HEK293 (cell line): ENCODE measurements around the gene PRUNE2.

Experiments used
- CTCF ChIA-PET: fragments of 350-600 bp; formaldehyde crosslinking; extraction: SDS; loops from one replicate; lab custom pipeline; 2021; ENCODE audit warnings: antibody characterized with exemption; lab: Yijun Ruan, JAX
- POLR2A ChIA-PET: fragments of 300-600 bp; formaldehyde crosslinking; extraction: SDS; loops from one replicate; lab custom pipeline; 2020; ENCODE audit warnings: antibody characterized with exemption, inconsistent platforms; lab: Yijun Ruan, JAX
- H3K27ac ChIP-seq: fragments of 200-500 bp; sonication (Bioruptor generic); 2 replicates; pipeline ENCODE4 v1.5.1; 2014; ENCODE audit warnings: low read depth, low read length, control low read depth, inconsistent platforms; ENCODE audit errors: extremely low read depth
- H3K36me3 ChIP-seq, 2 experiments: fragments of 200-500 bp in 1 of 2; sonication (Bioruptor generic) in 1 of 2; 1 replicate in 1 of 2; 2 replicates in 1 of 2; pipeline ENCODE4 v1.5.1; 2014 to 2017; ENCODE audit warnings: inconsistent platforms in 2 of 2, low read length in 2 of 2; ENCODE audit not compliant: control insufficient read depth in 2 of 2, insufficient read depth in 1 of 2
- H3K4me1 ChIP-seq: fragments of 200-500 bp; sonication (Bioruptor generic); 2 replicates; pipeline ENCODE4 v1.5.1; 2014; ENCODE audit warnings: mild to moderate bottlenecking, low read length, inconsistent platforms; ENCODE audit not compliant: control insufficient read depth, insufficient read depth
- H3K4me3 ChIP-seq: 2 replicates; pipeline ENCODE4 v1.5.1; 2011; ENCODE audit warnings: low read depth, mild to moderate bottlenecking, control low read depth, low read length, moderate library complexity
- H3K9me3 ChIP-seq: fragments of 200-500 bp; sonication (Bioruptor generic); 2 replicates; pipeline ENCODE4 v1.5.1; 2014; ENCODE audit warnings: low read depth, low read length, inconsistent platforms; ENCODE audit not compliant: control insufficient read depth, insufficient read depth
- CTCF ChIP-seq: fragments of 450-650 bp; formaldehyde crosslinking; IDR thresholded peaks from 2 replicates; pipeline ENCODE4 v1.5.1; 2016; ENCODE audit warnings: missing biosample characterization, missing genetic modification characterization
- HOXA7 ChIP-seq: sonication (generic); formaldehyde crosslinking; IDR thresholded peaks from 2 replicates; pipeline ENCODE4 v1.8.1; 2022; ENCODE audit warnings: missing genetic modification reagents, borderline replicate concordance
- KLF16 ChIP-seq: fragments of 450-650 bp; formaldehyde crosslinking; IDR thresholded peaks from 2 replicates; pipeline ENCODE4 v1.5.1; 2017; ENCODE audit warnings: missing biosample characterization, missing genetic modification characterization
- TCF7L2 ChIP-seq: IDR thresholded peaks from 2 replicates; pipeline ENCODE4 v1.6.1; 2011; ENCODE audit warnings: low read depth, mild to moderate bottlenecking, inconsistent platforms, low read length, moderate library complexity, borderline replicate concordance
- YY2 ChIP-seq: fragments of 450-650 bp; formaldehyde crosslinking; IDR thresholded peaks from 2 replicates; pipeline ENCODE4 v1.5.1; 2016; ENCODE audit warnings: missing biosample characterization, missing genetic modification characterization
- ZBTB17 ChIP-seq: fragments of 450-650 bp; formaldehyde crosslinking; IDR thresholded peaks from 2 replicates; pipeline ENCODE4 v1.5.1; 2016; ENCODE audit warnings: missing biosample characterization, missing genetic modification characterization
- ZNF132 ChIP-seq: fragments of 450-650 bp; formaldehyde crosslinking; IDR thresholded peaks from 2 replicates; pipeline ENCODE4 v1.5.1; 2017; ENCODE audit warnings: missing biosample characterization, missing genetic modification characterization, borderline replicate concordance
- ZNF184 ChIP-seq: fragments of 450-650 bp; IDR thresholded peaks from 2 replicates; pipeline ENCODE4 v1.5.1; 2018; ENCODE audit warnings: missing biosample characterization, mild to moderate bottlenecking, missing genetic modification characterization
- ZNF324 ChIP-seq: fragments of 450-650 bp; formaldehyde crosslinking; IDR thresholded peaks from 2 replicates; pipeline ENCODE4 v1.5.1; 2016; ENCODE audit warnings: missing biosample characterization, missing genetic modification characterization
- ZNF366 ChIP-seq: fragments of 450-650 bp; formaldehyde crosslinking; conservative IDR thresholded peaks from 2 replicates; pipeline ENCODE4 v1.5.1; 2016; ENCODE audit warnings: missing biosample characterization, missing genetic modification characterization
- ZNF426 ChIP-seq: fragments of 450-650 bp; formaldehyde crosslinking; IDR thresholded peaks from 2 replicates; pipeline ENCODE4 v1.5.1; 2017; ENCODE audit warnings: missing biosample characterization, missing genetic modification characterization, mild to moderate bottlenecking, inconsistent platforms, moderate library complexity
- ZNF473 ChIP-seq: fragments of 450-650 bp; formaldehyde crosslinking; IDR thresholded peaks from 2 replicates; pipeline ENCODE4 v1.5.1; 2017; ENCODE audit warnings: missing biosample characterization, missing genetic modification characterization
- ZNF548 ChIP-seq: fragments of 450-650 bp; formaldehyde crosslinking; IDR thresholded peaks from 2 replicates; pipeline ENCODE4 v1.5.1; 2016; ENCODE audit warnings: missing biosample characterization, missing genetic modification characterization
- ZNF571 ChIP-seq: fragments of 450-650 bp; formaldehyde crosslinking; IDR thresholded peaks from 2 replicates; pipeline ENCODE4 v1.5.0; 2017; ENCODE audit warnings: missing biosample characterization, missing genetic modification characterization
- ZNF654 ChIP-seq: fragments of 450-650 bp; formaldehyde crosslinking; IDR thresholded peaks from 2 replicates; pipeline ENCODE4 v1.5.1; 2016; ENCODE audit warnings: low read depth, missing biosample characterization, missing genetic modification characterization
- ZNF670 ChIP-seq: fragments of 450-650 bp; formaldehyde crosslinking; IDR thresholded peaks from 2 replicates; pipeline ENCODE4 v1.5.1; 2016; ENCODE audit warnings: missing biosample characterization, missing genetic modification characterization, low read depth
- ZSCAN4 ChIP-seq: fragments of 450-650 bp; formaldehyde crosslinking; IDR thresholded peaks from 2 replicates; pipeline ENCODE4 v1.5.1; 2017; ENCODE audit warnings: missing biosample characterization, missing genetic modification characterization
- TF ChIP-seq, protein P1 (sequence below): fragments of 450-650 bp; formaldehyde crosslinking; conservative IDR thresholded peaks from 2 replicates; pipeline ENCODE4 v1.5.1; 2016; ENCODE audit warnings: low read depth, missing biosample characterization, missing genetic modification characterization
- TF ChIP-seq, protein P2 (sequence below): fragments of 450-650 bp; formaldehyde crosslinking; IDR thresholded peaks from 2 replicates; pipeline ENCODE4 v1.5.1; 2016; ENCODE audit warnings: missing biosample characterization, missing genetic modification characterization
- TF ChIP-seq, protein P3 (sequence below): fragments of 450-650 bp; formaldehyde crosslinking; IDR thresholded peaks from 2 replicates; pipeline ENCODE4 v1.5.1; 2017; ENCODE audit warnings: missing biosample characterization, missing genetic modification characterization

The PRUNE2 gene

GRCh38 chr9:76720245-76720644, 185.7 kb downstream of the PRUNE2 start (continued):
- TF ChIP-seq ZNF548 (tag by site-specific recombination) (no peak), ZSCAN4 (tag by site-specific recombination) (no peak), ZNF324 (no peak), TCF7L2 (no peak), ZNF366 (tag by site-specific recombination) (no peak), KLF16 (no peak)
- TF ChIP-seq, protein P1, sequence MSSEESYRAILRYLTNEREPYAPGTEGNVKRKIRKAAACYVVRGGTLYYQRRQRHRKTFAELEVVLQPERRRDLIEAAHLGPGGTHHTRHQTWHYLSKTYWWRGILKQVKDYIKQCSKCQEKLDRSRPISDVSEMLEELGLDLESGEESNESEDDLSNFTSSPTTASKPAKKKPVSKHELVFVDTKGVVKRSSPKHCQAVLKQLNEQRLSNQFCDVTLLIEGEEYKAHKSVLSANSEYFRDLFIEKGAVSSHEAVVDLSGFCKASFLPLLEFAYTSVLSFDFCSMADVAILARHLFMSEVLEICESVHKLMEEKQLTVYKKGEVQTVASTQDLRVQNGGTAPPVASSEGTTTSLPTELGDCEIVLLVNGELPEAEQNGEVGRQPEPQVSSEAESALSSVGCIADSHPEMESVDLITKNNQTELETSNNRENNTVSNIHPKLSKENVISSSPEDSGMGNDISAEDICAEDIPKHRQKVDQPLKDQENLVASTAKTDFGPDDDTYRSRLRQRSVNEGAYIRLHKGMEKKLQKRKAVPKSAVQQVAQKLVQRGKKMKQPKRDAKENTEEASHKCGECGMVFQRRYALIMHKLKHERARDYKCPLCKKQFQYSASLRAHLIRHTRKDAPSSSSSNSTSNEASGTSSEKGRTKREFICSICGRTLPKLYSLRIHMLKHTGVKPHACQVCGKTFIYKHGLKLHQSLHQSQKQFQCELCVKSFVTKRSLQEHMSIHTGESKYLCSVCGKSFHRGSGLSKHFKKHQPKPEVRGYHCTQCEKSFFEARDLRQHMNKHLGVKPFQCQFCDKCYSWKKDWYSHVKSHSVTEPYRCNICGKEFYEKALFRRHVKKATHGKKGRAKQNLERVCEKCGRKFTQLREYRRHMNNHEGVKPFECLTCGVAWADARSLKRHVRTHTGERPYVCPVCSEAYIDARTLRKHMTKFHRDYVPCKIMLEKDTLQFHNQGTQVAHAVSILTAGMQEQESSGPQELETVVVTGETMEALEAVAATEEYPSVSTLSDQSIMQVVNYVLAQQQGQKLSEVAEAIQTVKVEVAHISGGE (tag by site-specific recombination): no peak
- TF ChIP-seq, protein P2, sequence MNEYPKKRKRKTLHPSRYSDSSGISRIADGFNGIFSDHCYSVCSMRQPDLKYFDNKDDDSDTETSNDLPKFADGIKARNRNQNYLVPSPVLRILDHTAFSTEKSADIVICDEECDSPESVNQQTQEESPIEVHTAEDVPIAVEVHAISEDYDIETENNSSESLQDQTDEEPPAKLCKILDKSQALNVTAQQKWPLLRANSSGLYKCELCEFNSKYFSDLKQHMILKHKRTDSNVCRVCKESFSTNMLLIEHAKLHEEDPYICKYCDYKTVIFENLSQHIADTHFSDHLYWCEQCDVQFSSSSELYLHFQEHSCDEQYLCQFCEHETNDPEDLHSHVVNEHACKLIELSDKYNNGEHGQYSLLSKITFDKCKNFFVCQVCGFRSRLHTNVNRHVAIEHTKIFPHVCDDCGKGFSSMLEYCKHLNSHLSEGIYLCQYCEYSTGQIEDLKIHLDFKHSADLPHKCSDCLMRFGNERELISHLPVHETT (tag by site-specific recombination): no peak

- ChIA-PET CTCF (interaction anchor here (0.8 to 1.5 kb wide), 3 partner anchors 9 to 14 kb away, joined by 3 to 5 read pairs (median 4); no protein-coding TSS in a partner anchor), POLR2A (no interaction called here)
- TF ChIP-seq CTCF (peak; percentile 22; the same call in 1 of the 2 replicates), TCF7L2 (no peak), ZNF184 (tag by site-specific recombination) (no peak), ZBTB17 (no peak), ZNF132 (tag by site-specific recombination) (no peak)
- Histone ChIP-seq H3K4me1 (peaks cover 10% of the 10 kb centered on the region; the same call in 1 of the 2 replicates), H3K27ac (no peak overlapping the region), H3K36me3 (no peaks in the 10 kb centered on the region), H3K4me3 (no peak overlapping the region), H3K9me3 (no peaks in the 10 kb centered on the region)
Observed at GRCh38 chr9:76718166-76718565, 187.7 kb downstream of the PRUNE2 start.

- Histone ChIP-seq H3K9me3 (no peaks in the 10 kb centered on the region), H3K27ac (no peak overlapping the region), H3K4me3 (no peak overlapping the region), H3K4me1 (peaks cover 10% of the 10 kb centered on the region; the same call in 1 of the 2 replicates), H3K36me3 (no peaks in the 10 kb centered on the region)
- POLR2A ChIA-PET: no interaction called here
- CTCF ChIA-PET: interaction anchor here (0.5 to 1.5 kb wide), 5 partner anchors 10 to 531 kb away, joined by 3 to 5 read pairs (median 4); no protein-coding TSS in a partner anchor
- TF ChIP-seq, protein P3, sequence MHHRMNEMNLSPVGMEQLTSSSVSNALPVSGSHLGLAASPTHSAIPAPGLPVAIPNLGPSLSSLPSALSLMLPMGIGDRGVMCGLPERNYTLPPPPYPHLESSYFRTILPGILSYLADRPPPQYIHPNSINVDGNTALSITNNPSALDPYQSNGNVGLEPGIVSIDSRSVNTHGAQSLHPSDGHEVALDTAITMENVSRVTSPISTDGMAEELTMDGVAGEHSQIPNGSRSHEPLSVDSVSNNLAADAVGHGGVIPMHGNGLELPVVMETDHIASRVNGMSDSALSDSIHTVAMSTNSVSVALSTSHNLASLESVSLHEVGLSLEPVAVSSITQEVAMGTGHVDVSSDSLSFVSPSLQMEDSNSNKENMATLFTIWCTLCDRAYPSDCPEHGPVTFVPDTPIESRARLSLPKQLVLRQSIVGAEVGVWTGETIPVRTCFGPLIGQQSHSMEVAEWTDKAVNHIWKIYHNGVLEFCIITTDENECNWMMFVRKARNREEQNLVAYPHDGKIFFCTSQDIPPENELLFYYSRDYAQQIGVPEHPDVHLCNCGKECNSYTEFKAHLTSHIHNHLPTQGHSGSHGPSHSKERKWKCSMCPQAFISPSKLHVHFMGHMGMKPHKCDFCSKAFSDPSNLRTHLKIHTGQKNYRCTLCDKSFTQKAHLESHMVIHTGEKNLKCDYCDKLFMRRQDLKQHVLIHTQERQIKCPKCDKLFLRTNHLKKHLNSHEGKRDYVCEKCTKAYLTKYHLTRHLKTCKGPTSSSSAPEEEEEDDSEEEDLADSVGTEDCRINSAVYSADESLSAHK (tag by site-specific recombination): no peak
- TF ChIP-seq HOXA7 (CRISPR knock-in tag) (no peak), YY2 (tag by site-specific recombination) (no peak), ZNF473 (tag by site-specific recombination) (no peak), ZNF426 (tag by site-specific recombination) (no peak), ZNF670 (tag by site-specific recombination) (no peak), ZNF571 (tag by site-specific recombination) (no peak), ZNF654 (tag by site-specific recombination) (no peak)
- TF ChIP-seq, protein P1 (tag by site-specific recombination): no peak
Observed at GRCh38 chr9:76717613-76718012, 188.3 kb downstream of the PRUNE2 start.
